Mesothelial cell of epicardium (in vitro differentiated cells): ENCODE measurements around the gene MRGPRD. TPM values are rescaled to one million over a fixed set of nuclear protein-coding genes. Genes with fewer than 3 reads are reported as not detected.
A peak's percentile ranks its signal among the peaks of the same experiment; 100 is the strongest.
"Not testable (repeated sequence)": the region's sequence is repeated elsewhere in the genome, so short reads cannot be mapped to it uniquely, and the experiment has no call there.

Source experiments
- DNase-seq, 2 experiments: peaks; one replicate each; pipeline ENCODE4 v3.0.0; 2021; ENCODE audit warnings: low spot score in 2 of 2; ENCODE audit not compliant: unreplicated experiment in 2 of 2
- H3K27ac Mint-ChIP-seq: 2 replicates; pipeline ENCODE4 v1.8.0; 2021; ENCODE audit warnings: mixed read lengths
- H3K27me3 Mint-ChIP-seq: 2 replicates; pipeline ENCODE4 v1.8.0; 2021; ENCODE audit warnings: low read depth, mixed read lengths
- H3K36me3 Mint-ChIP-seq: 2 replicates; pipeline ENCODE4 v1.8.0; 2021; ENCODE audit warnings: mixed read lengths
- H3K4me1 Mint-ChIP-seq: 2 replicates; pipeline ENCODE4 v1.8.0; 2021; ENCODE audit warnings: mixed read lengths
- H3K4me3 Mint-ChIP-seq: 2 replicates; pipeline ENCODE4 v1.8.0; 2021; ENCODE audit warnings: mild to moderate bottlenecking, moderate library complexity, mixed read lengths
- H3K9me3 Mint-ChIP-seq: 2 replicates; pipeline ENCODE4 v1.8.0; 2021; ENCODE audit warnings: mixed read lengths
- CTCF ChIP-seq: fragments of 200-600 bp; sonication (generic); IDR thresholded peaks from one replicate; pipeline ENCODE4 v1.5.0; 2021; ENCODE audit warnings: antibody characterized with exemption; ENCODE audit not compliant: unreplicated experiment
- total RNA-seq: library from RNA; stranded (reverse); gene quantifications from 3 replicates; pipeline ENCODE4 v1.2.1, GENCODE V29; 2021

MRGPRD gene
- total RNA-seq, 1 donor from 2014 or later: not detected

DNA sequence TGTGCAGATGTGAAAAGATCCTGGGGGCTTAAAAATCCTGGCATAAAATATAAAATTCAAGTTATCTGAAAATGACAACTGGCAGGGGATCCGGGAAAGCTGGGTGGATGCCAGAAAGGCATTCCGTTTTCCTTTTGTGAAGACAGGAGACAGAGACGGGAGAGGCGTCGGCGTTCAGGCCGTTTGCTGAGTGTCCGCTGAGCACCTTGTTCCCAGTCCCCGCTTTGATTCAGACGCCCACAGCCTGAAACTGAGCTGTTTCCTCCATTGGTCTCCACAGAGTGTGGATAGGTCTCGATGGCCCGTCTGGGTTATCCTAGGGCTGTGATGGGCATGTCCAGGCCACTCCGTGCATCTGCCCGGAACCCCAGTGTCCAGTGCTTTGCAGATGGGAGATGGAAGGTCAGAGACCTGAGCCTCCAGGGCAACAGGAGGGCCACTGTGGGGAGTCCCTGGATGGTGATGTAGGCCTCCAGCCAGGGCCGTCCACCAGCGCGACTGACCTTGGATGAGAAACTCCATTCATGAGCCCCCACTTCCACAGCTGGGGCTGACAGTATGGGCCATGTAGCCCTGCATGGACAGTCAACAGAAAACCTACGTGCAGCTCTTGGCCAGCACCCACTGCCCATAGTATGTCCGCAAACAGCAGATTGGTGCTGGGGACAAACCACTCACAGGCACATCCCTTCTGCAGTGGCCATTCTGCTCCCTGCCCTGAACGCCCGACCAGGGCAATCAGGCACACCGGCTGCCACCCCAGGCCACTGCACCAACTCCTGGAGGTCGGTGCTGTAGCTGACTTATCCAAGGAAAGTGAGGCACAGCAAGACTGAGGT lies 20.7 kb upstream of the MRGPRD start:
- H3K36me3 Mint-ChIP-seq: no peaks in the 10 kb centered on the region
- peak overlapping the region; percentile 39 for H3K27ac Mint-ChIP-seq
- H3K4me1 Mint-ChIP-seq: peaks cover 21% of the 10 kb centered on the region
- TF ChIP-seq CTCF: no peak
- H3K27me3 Mint-ChIP-seq: no peaks in the 10 kb centered on the region
- H3K4me3 Mint-ChIP-seq: no peak overlapping the region
- no peak for DNase-seq
- no peaks in the 10 kb centered on the region for H3K9me3 Mint-ChIP-seq

DNA sequence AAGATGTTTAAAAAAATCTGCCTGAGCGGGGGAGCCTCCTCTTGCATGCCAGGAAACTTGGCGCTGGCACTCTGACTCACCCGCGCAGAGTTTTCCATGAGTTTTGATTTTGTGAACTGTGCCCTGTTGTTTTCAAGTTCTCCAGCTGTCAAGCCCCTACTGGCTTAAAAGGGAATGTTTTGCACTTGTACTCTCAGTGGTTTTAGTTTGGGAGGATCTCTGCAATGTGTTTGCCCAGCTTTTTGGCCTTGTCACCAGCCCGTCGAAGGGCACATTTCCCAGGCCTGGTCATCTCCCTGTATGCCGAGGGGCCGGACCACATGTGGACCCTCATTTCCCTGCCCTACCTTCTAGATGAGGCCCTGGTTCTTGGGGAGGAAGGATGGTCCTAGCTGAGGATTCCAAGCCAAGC lies 20.1 kb upstream of the MRGPRD start:
- Mint-ChIP-seq H3K27me3 (no peaks in the 10 kb centered on the region), H3K27ac (peak overlapping the region; percentile 39), H3K4me3 (no peak overlapping the region), H3K4me1 (peaks cover 21% of the 10 kb centered on the region), H3K36me3 (no peaks in the 10 kb centered on the region), H3K9me3 (no peaks in the 10 kb centered on the region)
- DNase-seq: no peak
- TF ChIP-seq CTCF: peak; percentile 45

DNA sequence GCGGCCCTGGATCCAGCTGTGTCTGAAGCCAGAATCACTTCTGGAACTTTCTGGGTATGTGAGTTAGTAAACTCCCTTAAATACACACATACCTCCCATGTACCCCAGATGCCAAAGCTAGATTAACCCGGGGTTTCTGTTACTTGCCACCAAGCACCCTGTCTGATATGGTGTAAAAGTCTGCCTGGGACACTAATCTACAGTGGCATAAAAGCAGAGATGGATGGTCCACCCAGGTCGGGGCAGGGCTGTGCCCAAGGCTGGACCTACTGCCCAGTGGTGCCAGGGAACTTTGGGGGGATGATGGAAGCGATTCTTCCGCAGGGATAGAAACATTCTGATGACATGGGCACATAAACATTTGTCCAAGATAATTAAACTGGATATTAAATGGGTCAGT lies 19.6 kb upstream of the MRGPRD start:
- Mint-ChIP-seq H3K27me3 (no peaks in the 10 kb centered on the region), H3K27ac (no peak overlapping the region), H3K9me3 (no peaks in the 10 kb centered on the region), H3K4me3 (no peak overlapping the region), H3K4me1 (peaks cover 21% of the 10 kb centered on the region), H3K36me3 (no peaks in the 10 kb centered on the region)
- no peak for TF ChIP-seq CTCF
- no peak for DNase-seq

- not testable (repeated sequence) for H3K27ac Mint-ChIP-seq, H3K27me3 Mint-ChIP-seq, DNase-seq, H3K4me3 Mint-ChIP-seq, H3K36me3 Mint-ChIP-seq, H3K9me3 Mint-ChIP-seq
- H3K4me1 Mint-ChIP-seq: peaks cover 21% of the 10 kb centered on the region
Measured at GRCh38 chr11:68999748-69000355, 19.1 kb upstream of the MRGPRD start.

DNA sequence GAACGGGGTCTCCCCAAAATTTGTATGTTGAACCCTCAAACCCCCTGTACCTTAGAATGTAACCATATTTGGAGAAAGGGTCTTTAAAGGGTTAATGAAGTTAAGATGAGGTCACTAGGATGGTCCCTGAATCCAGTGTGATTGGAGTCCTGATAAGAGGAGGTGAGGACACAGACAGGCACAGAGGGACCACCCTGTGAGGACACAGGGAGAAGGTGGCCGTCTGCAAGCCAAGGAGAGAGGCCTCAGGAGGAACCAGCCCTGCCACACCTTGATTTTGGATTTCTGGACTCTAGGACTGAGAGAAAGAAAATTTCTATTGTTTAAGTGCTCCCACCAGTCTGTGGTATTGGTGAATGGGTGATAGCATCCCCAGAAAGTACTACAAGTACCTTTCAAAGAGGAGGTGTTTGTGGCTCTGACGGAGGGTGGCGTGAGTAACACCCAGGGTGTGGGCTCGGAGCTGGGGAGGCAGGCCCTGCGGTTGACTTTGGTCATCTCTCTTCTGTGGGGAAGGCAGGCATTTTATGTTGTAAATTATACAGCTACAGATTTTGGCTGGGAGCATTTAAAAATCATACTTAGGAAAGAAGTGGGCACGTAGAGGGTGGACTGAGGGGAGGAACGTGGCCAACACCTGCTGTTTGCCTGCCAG lies 18.4 kb upstream of the MRGPRD start:
- no peak for DNase-seq
- no peak overlapping the region for H3K4me3 Mint-ChIP-seq
- H3K27ac Mint-ChIP-seq: peak overlapping the region; percentile 31
- H3K9me3 Mint-ChIP-seq: no peaks in the 10 kb centered on the region
- no peaks in the 10 kb centered on the region for H3K27me3 Mint-ChIP-seq
- TF ChIP-seq CTCF: no peak
- H3K36me3 Mint-ChIP-seq: no peaks in the 10 kb centered on the region
- H3K4me1 Mint-ChIP-seq: peaks cover 21% of the 10 kb centered on the region

DNA sequence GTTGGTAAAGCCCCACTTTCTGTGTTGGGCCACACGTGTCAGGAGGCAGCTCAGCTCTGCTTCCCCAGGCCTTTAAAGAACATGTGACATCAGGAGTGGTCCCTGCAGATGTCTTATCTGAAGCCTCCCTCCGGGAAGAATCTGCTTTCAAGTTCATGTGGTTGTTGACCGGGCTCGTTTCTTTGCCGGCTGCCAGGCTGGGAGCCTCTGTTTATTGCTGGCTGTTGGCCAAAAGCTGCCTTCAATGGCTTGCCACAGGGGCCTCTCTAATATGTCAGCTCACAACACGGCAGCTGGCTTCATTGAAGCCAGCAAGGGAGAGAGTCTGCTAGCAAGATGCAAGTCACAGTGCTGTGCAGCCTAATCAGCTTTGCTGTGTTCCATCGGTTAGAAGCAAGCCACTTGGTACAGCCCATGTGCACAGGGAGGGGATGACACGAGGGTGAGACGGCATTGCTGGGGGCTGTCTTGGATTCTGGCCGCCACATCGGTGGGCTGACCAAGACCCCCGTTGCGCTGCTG lies 17.7 kb upstream of the MRGPRD start:
- Mint-ChIP-seq H3K4me1 (peaks cover 21% of the 10 kb centered on the region), H3K4me3 (no peak overlapping the region), H3K27me3 (no peaks in the 10 kb centered on the region), H3K9me3 (no peaks in the 10 kb centered on the region), H3K27ac (no peak overlapping the region), H3K36me3 (no peaks in the 10 kb centered on the region)
- no peak for DNase-seq
- TF ChIP-seq CTCF: no peak
